B cell (primary cell): ENCODE data around the gene TRNAU1AP. TPM values are rescaled to one million over a fixed set of nuclear protein-coding genes. Genes with fewer than 3 reads are reported as not detected.
A peak's percentile ranks its signal among the peaks of the same experiment; 100 is the strongest.

Source experiments
- ATAC-seq: fragments of 200-7000 bp; cut with Tn5 transposase; one replicate; pipeline ENCODE4 v1.10.0; 2021; ENCODE audit warnings: low read depth, mild to moderate bottlenecking, moderate number of reproducible peaks, moderate library complexity
- CTCF ChIA-PET: fragments of 350-600 bp; sonication (Branson Sonifier 250); formaldehyde crosslinking; loops from one replicate; lab custom pipeline; 2021; ENCODE audit warnings: antibody characterized with exemption, inconsistent platforms; lab: Charles Lee
- POLR2A ChIA-PET: fragments of 350-600 bp; sonication (Branson Sonifier 250); formaldehyde crosslinking; loops from one replicate; lab custom pipeline; 2021; ENCODE audit warnings: antibody characterized with exemption; lab: Charles Lee
- DNase-seq: peaks from one replicate; pipeline ENCODE4 v3.0.0; 2013
- H2AFZ ChIP-seq: 2 replicates; pipeline ENCODE4 v1.6.1; 2012; ENCODE audit warnings: mild to moderate bottlenecking, low read depth, low read length; ENCODE audit not compliant: insufficient read depth, poor library complexity, severe bottlenecking
- H3K27ac ChIP-seq, 2 donors: 1 replicate in 1 of 2; 2 replicates in 1 of 2; pipeline ENCODE4 v1.5.1; 2012 to 2013; ENCODE audit warnings: low read length in 2 of 2, mild to moderate bottlenecking in 2 of 2, moderate library complexity in 1 of 2
- H3K27me3 ChIP-seq, 4 experiments: fragments of 200-600 bp in 1 of 4; sonication (generic) in 1 of 4; replicated peaks in 1 of 4; 1 replicate in 2 of 4; 2 replicates in 2 of 4; pipeline versions ENCODE4 v1.6.1 to v1.7.0; 2013 to 2016; ENCODE audit warnings: low read length in 3 of 4, mild to moderate bottlenecking in 2 of 4, mixed read lengths in 1 of 4, moderate library complexity in 1 of 4; ENCODE audit not compliant: insufficient read depth in 4 of 4, control insufficient read depth in 3 of 4; ENCODE audit errors: control extremely low read depth in 1 of 4
- H3K36me3 ChIP-seq, 2 experiments: replicated peaks in 1 of 2; 1 replicate in 1 of 2; 2 replicates in 1 of 2; pipeline versions ENCODE4 v1.6.1 to v1.7.1; 2013; ENCODE audit warnings: low read length in 1 of 2; ENCODE audit not compliant: insufficient read depth in 2 of 2, control insufficient read depth in 1 of 2; ENCODE audit errors: control extremely low read depth in 1 of 2, extremely low read depth in 1 of 2
- H3K4me1 ChIP-seq, 2 donors: fragments of 200-600 bp in 1 of 2; sonication (generic) in 1 of 2; 1 replicate in 1 of 2; 2 replicates in 1 of 2; pipeline versions ENCODE4 v1.5.1 to v1.6.1; 2013 to 2017; ENCODE audit warnings: low read length in 2 of 2; ENCODE audit not compliant: control insufficient read depth in 2 of 2, insufficient read depth in 2 of 2
- H3K4me2 ChIP-seq: replicated peaks from 2 replicates; pipeline ENCODE3; 2012; ENCODE audit warnings: mild to moderate bottlenecking, low read depth, low read length; ENCODE audit not compliant: poor library complexity, severe bottlenecking
- H3K4me3 ChIP-seq, 5 experiments: fragments of 200-600 bp in 1 of 5; sonication (generic) in 1 of 5; 1 replicate in 3 of 5; 2 replicates in 2 of 5; pipeline versions ENCODE4 v1.5.1 to v1.7.0; 2011 to 2016; ENCODE audit warnings: low read length in 4 of 5, mild to moderate bottlenecking in 4 of 5, low read depth in 2 of 5, control low read depth in 1 of 5, moderate library complexity in 1 of 5; ENCODE audit not compliant: insufficient read depth in 1 of 5; ENCODE audit errors: control extremely low read depth in 1 of 5, extremely low read depth in 1 of 5
- H3K79me2 ChIP-seq: fragments of 200-600 bp; sonication (generic); one replicate; pipeline ENCODE4 v1.6.0; 2016; ENCODE audit warnings: low read length; ENCODE audit not compliant: control insufficient read depth, insufficient read depth
- H3K9ac ChIP-seq: fragments of 200-600 bp; sonication (generic); 2 replicates; pipeline ENCODE4 v1.6.1; 2017; ENCODE audit warnings: mild to moderate bottlenecking, low read length, moderate library complexity
- H3K9me3 ChIP-seq, 3 donors: one replicate each; pipeline versions ENCODE4 v1.6.1 to v1.7.1; 2013; ENCODE audit warnings: low read length in 2 of 3; ENCODE audit not compliant: control insufficient read depth in 2 of 3, insufficient read depth in 1 of 3; ENCODE audit errors: control extremely low read depth in 1 of 3
- H4K20me1 ChIP-seq: 2 replicates; pipeline ENCODE4 v1.6.0; 2012; ENCODE audit warnings: mild to moderate bottlenecking, low read length; ENCODE audit not compliant: insufficient read depth, control insufficient read depth, poor library complexity, severe bottlenecking
- H3K27ac Mint-ChIP-seq: one replicate; pipeline ENCODE4 v1.8.0; 2021; ENCODE audit warnings: mixed read lengths
- H3K27me3 Mint-ChIP-seq: one replicate; pipeline ENCODE4 v1.8.0; 2021; ENCODE audit warnings: mixed read lengths
- H3K4me1 Mint-ChIP-seq: one replicate; pipeline ENCODE4 v1.8.0; 2021; ENCODE audit warnings: mixed read lengths
- H3K4me3 Mint-ChIP-seq: one replicate; pipeline ENCODE4 v1.8.0; 2021; ENCODE audit warnings: mixed read lengths
- H3K9me3 Mint-ChIP-seq: one replicate; pipeline ENCODE4 v1.8.0; 2022; ENCODE audit warnings: mixed read lengths; ENCODE audit not compliant: insufficient read depth
- EZH2 ChIP-seq: IDR thresholded peaks from 2 replicates; pipeline ENCODE4 v1.6.1; 2012; ENCODE audit warnings: borderline replicate concordance, low read depth, mild to moderate bottlenecking, moderate library complexity, low read length; ENCODE audit not compliant: insufficient read depth, poor library complexity, severe bottlenecking
- WGBS: methylation state at CpG from one replicate; pipeline ENCODE4 v1.1.5; 2013; ENCODE audit warnings: missing lambda C conversion rate; ENCODE audit not compliant: insufficient coverage; 5-methylcytosine and 5-hydroxymethylcytosine counted together
- intact Hi-C: fragments of 100-400 bp; cut with micrococcal nuclease; formaldehyde crosslinking; loops from one replicate; pipeline ENCODE4 v1.10.0; 2022
- polyA plus RNA-seq: library from polyadenylated mRNA; depleted of rRNA; stranded (reverse); fragments of >200 nt; gene quantifications from 2 replicates; pipeline ENCODE4 v1.2.3, GENCODE V29; 2012
- total RNA-seq, 2 donors: library from RNA; stranded (reverse); fragments of 120-200 nt in 1 of 2; gene quantifications; 1 replicate in 1 of 2; 2 replicates in 1 of 2; pipeline versions ENCODE4 v1.2.3 to v1.2.4, GENCODE V29; 2013 to 2022
- TF ChIP-seq, protein P1 (sequence below): fragments of 200-600 bp; IDR thresholded peaks from one replicate; pipeline ENCODE4 v1.8.0; 2022; ENCODE audit warnings: antibody characterized with exemption, mild to moderate bottlenecking

The TRNAU1AP gene
- total and polyA plus RNA-seq, 2 donors (not counting 1 experiment from before 2014, with no cell fraction given), result 39.8 to 45.2 TPM

DNA sequence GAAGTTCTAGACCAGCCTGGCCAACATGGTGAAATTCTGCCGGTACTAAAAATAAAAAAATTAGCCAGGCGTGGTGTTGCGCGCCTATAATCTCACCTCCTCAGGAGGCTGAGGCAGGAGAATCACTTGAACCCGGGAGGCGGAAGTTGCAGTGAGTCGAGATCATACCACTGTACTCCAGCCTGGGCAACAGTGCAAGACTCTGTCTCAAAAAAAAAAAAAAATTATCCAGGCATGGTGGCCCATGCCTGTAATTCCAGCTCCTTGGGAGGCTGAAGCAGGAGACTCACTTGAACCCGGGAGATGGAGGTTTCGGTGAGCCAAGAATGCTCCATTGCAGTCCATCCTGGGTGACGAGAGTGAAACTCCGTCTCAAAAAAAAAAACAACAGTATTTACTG, 20.7 kb downstream of the TRNAU1AP start:
- peaks cover 12 to 53% of the 10 kb centered on the region in 2 experiments for H3K36me3 ChIP-seq
- 100% methylated on average over 9 of the region's 11 CpGs for WGBS

DNA sequence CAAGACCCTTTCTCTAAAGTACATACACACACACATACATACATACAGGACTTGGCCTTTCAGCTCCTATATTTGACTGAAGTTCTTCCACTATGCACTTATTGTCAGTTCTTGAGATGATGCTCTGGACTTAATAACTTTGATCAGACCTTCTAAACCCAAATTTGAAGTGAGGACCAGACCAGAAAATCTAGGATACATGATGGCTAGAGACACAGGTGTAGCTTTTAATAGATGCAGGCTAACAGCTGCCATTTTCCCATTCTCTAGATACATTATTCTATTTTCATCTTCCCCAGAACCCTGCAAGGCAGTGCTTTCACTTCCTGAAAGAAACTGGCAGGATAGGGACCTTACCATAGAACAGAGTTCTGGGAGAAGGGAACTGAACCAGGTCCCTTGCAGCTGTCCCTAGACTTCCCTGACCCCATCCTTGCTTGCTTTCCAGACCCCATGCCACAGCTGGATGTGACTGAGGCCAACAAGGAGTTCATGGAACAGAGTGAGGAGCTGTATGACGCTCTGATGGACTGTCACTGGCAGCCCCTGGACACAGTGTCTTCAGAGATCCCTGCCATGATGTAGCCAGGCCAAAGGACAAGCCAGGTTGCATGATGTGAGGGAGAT, 24.3 kb downstream of the TRNAU1AP start:
- peak overlapping the region in 1 of 2 donors; percentile 4 for H3K27ac ChIP-seq
- H3K4me2 ChIP-seq, result no peak overlapping the region
- peaks cover 29% of the 10 kb centered on the region for H3K79me2 ChIP-seq
- ChIA-PET POLR2A (interaction anchor here (1.2 kb wide), 1 partner anchor 71 kb away, joined by 3 read pairs; the partner anchor contains the start of gene RNU11), CTCF (interaction anchor here (0.9 kb wide), 1 partner anchor 64 kb away, joined by 3 read pairs; no protein-coding TSS in a partner anchor)
- Mint-ChIP-seq H3K27ac (no peak overlapping the region), H3K4me3 (no peak overlapping the region), H3K9me3 (no peaks in the 10 kb centered on the region), H3K4me1 (peaks cover 30% of the 10 kb centered on the region), H3K27me3 (no peaks in the 10 kb centered on the region)
- no peaks in the 10 kb centered on the region for H3K9me3 ChIP-seq
- H3K36me3 ChIP-seq, result peaks cover 16 to 50% of the 10 kb centered on the region in 2 experiments
- no peak for TF ChIP-seq EZH2
- TF ChIP-seq, protein P1, sequence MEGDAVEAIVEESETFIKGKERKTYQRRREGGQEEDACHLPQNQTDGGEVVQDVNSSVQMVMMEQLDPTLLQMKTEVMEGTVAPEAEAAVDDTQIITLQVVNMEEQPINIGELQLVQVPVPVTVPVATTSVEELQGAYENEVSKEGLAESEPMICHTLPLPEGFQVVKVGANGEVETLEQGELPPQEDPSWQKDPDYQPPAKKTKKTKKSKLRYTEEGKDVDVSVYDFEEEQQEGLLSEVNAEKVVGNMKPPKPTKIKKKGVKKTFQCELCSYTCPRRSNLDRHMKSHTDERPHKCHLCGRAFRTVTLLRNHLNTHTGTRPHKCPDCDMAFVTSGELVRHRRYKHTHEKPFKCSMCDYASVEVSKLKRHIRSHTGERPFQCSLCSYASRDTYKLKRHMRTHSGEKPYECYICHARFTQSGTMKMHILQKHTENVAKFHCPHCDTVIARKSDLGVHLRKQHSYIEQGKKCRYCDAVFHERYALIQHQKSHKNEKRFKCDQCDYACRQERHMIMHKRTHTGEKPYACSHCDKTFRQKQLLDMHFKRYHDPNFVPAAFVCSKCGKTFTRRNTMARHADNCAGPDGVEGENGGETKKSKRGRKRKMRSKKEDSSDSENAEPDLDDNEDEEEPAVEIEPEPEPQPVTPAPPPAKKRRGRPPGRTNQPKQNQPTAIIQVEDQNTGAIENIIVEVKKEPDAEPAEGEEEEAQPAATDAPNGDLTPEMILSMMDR, result no peak
- ATAC-seq (no peak), DNase-seq (peak; percentile 21)
- no peak overlapping the region for H2AFZ ChIP-seq
- no peaks in the 10 kb centered on the region for H3K27me3 ChIP-seq
- H3K9ac ChIP-seq, result no peak overlapping the region
- WGBS, result 100% methylated on average over 1 of the region's 1 CpG
- H3K4me1 ChIP-seq, result peaks cover 15 to 21% of the 10 kb centered on the region in 2 donors
- H3K4me3 ChIP-seq, result no peak overlapping the region
- H4K20me1 ChIP-seq, result peaks cover 40% of the 10 kb centered on the region
- intact Hi-C loops, result no loop called here

More for the DNA sequence above, 20.7 kb downstream of the TRNAU1AP start:
- H3K4me1 Mint-ChIP-seq, result peaks cover 7% of the 10 kb centered on the region
- Histone ChIP-seq H2AFZ (no peak overlapping the region), H3K4me2 (no peak overlapping the region), H3K27me3 (no peaks in the 10 kb centered on the region), H3K9me3 (no peaks in the 10 kb centered on the region), H3K27ac (no peak overlapping the region), H3K9ac (no peak overlapping the region), H3K4me3 (no peak overlapping the region), H4K20me1 (peaks cover 9% of the 10 kb centered on the region), H3K79me2 (peaks cover 5% of the 10 kb centered on the region), H3K4me1 (no peaks in the 10 kb centered on the region)
- no peaks in the 10 kb centered on the region for H3K9me3 Mint-ChIP-seq
- ChIA-PET CTCF (no interaction called here), POLR2A (no interaction called here)
- no peaks in the 10 kb centered on the region for H3K27me3 Mint-ChIP-seq
- no peak overlapping the region for H3K4me3 Mint-ChIP-seq
- no peak overlapping the region for H3K27ac Mint-ChIP-seq
- DNase-seq, result no peak
- ATAC-seq, result no peak
- intact Hi-C loops, result no loop called here
- TF ChIP-seq, protein P1, result no peak
- TF ChIP-seq EZH2, result no peak
